SH-SY5Y (cell line): Measurements from ENCODE around the gene EIF1AX.

Experiments used
- GATA2 ChIP-seq: IDR thresholded peaks from 2 replicates; pipeline ENCODE4 v1.6.1; 2011; ENCODE audit warnings: mild to moderate bottlenecking, low read depth, low read length
- GATA3 ChIP-seq: IDR thresholded peaks from 2 replicates; pipeline ENCODE4 v1.6.1; 2011; ENCODE audit warnings: low read depth, mild to moderate bottlenecking, low read length, moderate library complexity

DNA sequence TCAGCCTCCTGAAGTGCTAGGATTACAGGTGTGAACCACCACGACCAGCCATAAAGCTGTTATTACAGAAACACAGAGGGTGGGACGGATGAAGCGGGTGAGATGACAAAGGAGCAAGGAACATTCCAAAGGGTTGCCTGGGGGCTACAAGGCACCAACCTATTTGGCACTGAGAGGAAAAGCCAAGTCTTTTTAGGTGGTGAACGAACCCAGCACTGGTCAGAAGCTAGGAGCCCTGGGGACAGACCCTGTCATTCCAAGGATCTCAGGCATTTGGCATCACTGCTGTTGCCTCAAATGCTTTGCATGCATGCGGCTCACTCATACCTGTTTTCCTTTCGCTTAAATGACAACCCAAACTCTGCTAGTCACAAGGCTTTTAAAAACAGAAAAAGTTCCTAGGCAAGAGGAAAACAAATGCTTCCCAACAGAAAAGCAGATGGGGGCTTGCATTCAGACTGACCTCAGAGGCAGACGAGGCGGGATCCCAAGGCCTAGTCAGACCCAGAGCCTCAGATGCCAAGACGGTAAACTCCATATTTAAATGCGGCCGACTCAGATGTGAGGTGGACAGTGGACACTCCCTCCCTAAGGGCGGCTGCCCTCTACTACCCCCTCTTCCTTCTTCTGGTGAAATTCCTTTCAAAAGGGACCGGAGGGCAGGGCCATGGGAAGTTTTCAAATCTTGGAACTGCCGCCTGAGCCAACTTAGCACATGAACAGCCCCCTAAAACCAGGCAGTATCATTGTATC is 29.4 kb downstream of the EIF1AX start:
- TF ChIP-seq GATA2 (no peak), GATA3 (no peak)
